Gastrocnemius medialis (tissue), 4 donors: ENCODE data around the gene EXD3. TPM values are rescaled to one million over a fixed set of nuclear protein-coding genes. Genes with fewer than 3 reads are reported as not detected.
A peak's percentile ranks its signal among the peaks of the same experiment; 100 is the strongest.

Experiments used
- ATAC-seq, 2 donors: fragments of 150-250 bp; one replicate each; pipeline ENCODE4 v1.9.1; 2016
- DNase-seq, 2 donors: peaks; one replicate each; pipeline ENCODE4 v3.0.0-alpha.2; 2019
- H3K27ac ChIP-seq, 4 donors: fragments of 200-600 bp; sonication (generic); 1 replicate in 1 of 4; 2 replicates in 3 of 4; pipeline ENCODE4 v1.5.1; 2016 to 2018; ENCODE audit warnings: mild to moderate bottlenecking in 2 of 4, moderate library complexity in 1 of 4
- H3K27me3 ChIP-seq, 3 donors: fragments of 200-600 bp; sonication (generic) in 2 of 3; 1 replicate in 1 of 3; 2 replicates in 2 of 3; pipeline versions ENCODE4 v1.5.1 to v1.6.0; 2016 to 2019; ENCODE audit warnings: mild to moderate bottlenecking in 1 of 3, moderate library complexity in 1 of 3
- H3K36me3 ChIP-seq, 2 donors: fragments of 200-600 bp; sonication (generic) in 1 of 2; one replicate each; pipeline ENCODE4 v1.5.1; 2017 to 2018
- H3K4me1 ChIP-seq, 2 donors: fragments of 200-600 bp; sonication (generic) in 1 of 2; one replicate each; pipeline ENCODE4 v1.5.1; 2016 to 2017; ENCODE audit warnings: mild to moderate bottlenecking in 2 of 2
- H3K4me3 ChIP-seq, 4 donors: fragments of 200-600 bp; sonication (generic) in 3 of 4; 1 replicate in 1 of 4; 2 replicates in 3 of 4; pipeline ENCODE4 v1.5.1; 2016 to 2019; ENCODE audit warnings: mild to moderate bottlenecking in 2 of 4
- H3K9me3 ChIP-seq, 3 donors: fragments of 200-600 bp; sonication (generic) in 2 of 3; 1 replicate in 1 of 3; 2 replicates in 2 of 3; pipeline ENCODE4 v1.5.1; 2016 to 2019
- POLR2A ChIP-seq, 2 donors: fragments of 450-650 bp; IDR thresholded peaks; one replicate each; pipeline ENCODE4 v1.6.1; 2017; ENCODE audit warnings: antibody characterized with exemption in 2 of 2, mild to moderate bottlenecking in 2 of 2, moderate library complexity in 2 of 2
- in situ Hi-C, 4 donors: fragments of 200-750 bp; cut with MboI; loops; one replicate each; pipeline versions ENCODE4 v1.15.0 to v1.8.0; 2017; ENCODE audit warnings: low sequenced_read_pairs in 4 of 4
- intact Hi-C: fragments of 100-400 bp; cut with DNase I; formaldehyde crosslinking; loops from one replicate; pipeline ENCODE4 v1.15.1; 2023; ENCODE audit warnings: low total_unique reads
- total RNA-seq, 4 donors: library from RNA; depleted of rRNA; stranded (reverse); fragments of >200 nt; gene quantifications; one replicate each; pipeline versions ENCODE4 v1.1.0 to v1.2.3, GENCODE V29; 2016
- TF ChIP-seq, protein P1 (sequence below), 5 experiments: fragments of 450-650 bp in 3 of 5; fragments of 200-600 bp in 2 of 5; sonication (generic) in 2 of 5; IDR thresholded peaks in 4 of 5; conservative IDR thresholded peaks in 1 of 5; 1 replicate in 4 of 5; 2 replicates in 1 of 5; pipeline ENCODE4 v1.5.1; 2016 to 2019; ENCODE audit warnings: antibody characterized with exemption in 5 of 5, mild to moderate bottlenecking in 3 of 5, moderate library complexity in 3 of 5

EXD3 gene
- total RNA-seq, 4 donors from 2014 or later: 4.8 to 12.5 (median 6.4) TPM

- Histone ChIP-seq H3K27me3 (peaks cover 28 to 43% (median 36%) of the 10 kb centered on the region in 3 donors), H3K9me3 (no peaks in the 10 kb centered on the region), H3K27ac (no peak overlapping the region), H3K36me3 (no peaks in the 10 kb centered on the region), H3K4me1 (peaks cover 0 to 8% of the 10 kb centered on the region in 2 donors), H3K4me3 (no peak overlapping the region)
- TF ChIP-seq, protein P1, sequence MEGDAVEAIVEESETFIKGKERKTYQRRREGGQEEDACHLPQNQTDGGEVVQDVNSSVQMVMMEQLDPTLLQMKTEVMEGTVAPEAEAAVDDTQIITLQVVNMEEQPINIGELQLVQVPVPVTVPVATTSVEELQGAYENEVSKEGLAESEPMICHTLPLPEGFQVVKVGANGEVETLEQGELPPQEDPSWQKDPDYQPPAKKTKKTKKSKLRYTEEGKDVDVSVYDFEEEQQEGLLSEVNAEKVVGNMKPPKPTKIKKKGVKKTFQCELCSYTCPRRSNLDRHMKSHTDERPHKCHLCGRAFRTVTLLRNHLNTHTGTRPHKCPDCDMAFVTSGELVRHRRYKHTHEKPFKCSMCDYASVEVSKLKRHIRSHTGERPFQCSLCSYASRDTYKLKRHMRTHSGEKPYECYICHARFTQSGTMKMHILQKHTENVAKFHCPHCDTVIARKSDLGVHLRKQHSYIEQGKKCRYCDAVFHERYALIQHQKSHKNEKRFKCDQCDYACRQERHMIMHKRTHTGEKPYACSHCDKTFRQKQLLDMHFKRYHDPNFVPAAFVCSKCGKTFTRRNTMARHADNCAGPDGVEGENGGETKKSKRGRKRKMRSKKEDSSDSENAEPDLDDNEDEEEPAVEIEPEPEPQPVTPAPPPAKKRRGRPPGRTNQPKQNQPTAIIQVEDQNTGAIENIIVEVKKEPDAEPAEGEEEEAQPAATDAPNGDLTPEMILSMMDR (IDR thresholded peaks at IDR 0.05 in 4 of 5, conservative IDR thresholded peaks at IDR 0.05 in 1 of 5): no peak
- TF ChIP-seq POLR2A (IDR thresholded peaks at IDR 0.05): no peak
- no peak for DNase-seq
- ATAC-seq: no peak
- in situ Hi-C loops (no loop called here), intact Hi-C loops (no loop called here)
These were observed 15.0 kb upstream of the EXD3 start for GRCh38 chr9:137437691-137438590.

GRCh38 chr9:137436761-137437600, 14.0 kb upstream of the EXD3 start:
- intact Hi-C loops: no loop called here
- H3K9me3 ChIP-seq: no peaks in the 10 kb centered on the region
- H3K36me3 ChIP-seq: no peaks in the 10 kb centered on the region
- peaks cover 25 to 33% (median 27%) of the 10 kb centered on the region in 3 donors for H3K27me3 ChIP-seq
- no peak overlapping the region for H3K4me3 ChIP-seq
- in situ Hi-C loops: no loop called here
- no peak overlapping the region for H3K27ac ChIP-seq
- H3K4me1 ChIP-seq: peaks cover 0 to 8% of the 10 kb centered on the region in 2 donors
- ATAC-seq (no peak), DNase-seq (no peak)
- no peak for TF ChIP-seq POLR2A (IDR thresholded peaks at IDR 0.05)
- TF ChIP-seq, protein P1 (IDR thresholded peaks at IDR 0.05 in 4 of 5, conservative IDR thresholded peaks at IDR 0.05 in 1 of 5): no peak

DNA sequence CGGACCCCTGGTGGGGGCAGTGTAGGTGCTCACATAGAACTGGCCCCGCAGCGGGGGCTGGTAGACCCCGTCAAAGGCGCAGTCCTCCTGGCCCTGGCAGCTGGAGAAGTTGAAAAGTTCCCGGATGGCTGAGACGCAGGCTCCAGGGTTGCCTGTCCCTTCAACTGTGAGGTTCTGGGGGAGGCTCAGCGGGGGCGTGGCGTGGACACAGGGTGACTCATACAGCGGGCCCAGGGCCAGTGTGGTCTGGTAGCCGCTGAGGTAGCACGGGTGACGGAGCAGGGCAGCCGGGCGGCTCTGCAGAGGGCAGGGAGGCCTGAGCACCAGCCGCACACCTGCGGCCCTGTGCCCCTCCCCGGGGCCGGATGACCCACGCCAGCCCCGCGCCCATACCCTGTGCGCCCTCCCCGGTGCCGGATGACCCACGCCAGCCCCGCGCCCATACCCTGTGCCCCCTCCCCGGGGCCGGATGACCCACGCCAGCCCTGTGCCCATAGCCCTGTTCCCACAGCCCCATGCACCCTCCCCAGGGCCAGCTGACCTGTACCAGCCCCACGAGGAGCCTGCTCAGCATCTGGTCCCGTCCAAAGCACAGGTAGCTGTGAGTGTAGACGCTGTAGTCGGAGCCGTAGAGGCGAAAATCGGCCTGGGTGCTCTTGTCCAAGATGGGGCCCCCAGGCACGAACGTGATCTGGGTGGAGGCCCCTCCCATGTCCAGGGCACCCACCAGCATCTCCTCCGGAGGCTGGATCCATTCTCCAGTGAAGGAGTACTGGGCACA, 13.2 kb upstream of the EXD3 start:
- no peaks in the 10 kb centered on the region for H3K36me3 ChIP-seq
- H3K4me1 ChIP-seq: peaks cover 0 to 8% of the 10 kb centered on the region in 2 donors
- TF ChIP-seq, protein P1 (IDR thresholded peaks at IDR 0.05 in 4 of 5, conservative IDR thresholded peaks at IDR 0.05 in 1 of 5): no peak
- TF ChIP-seq POLR2A (IDR thresholded peaks at IDR 0.05): no peak
- intact Hi-C loops (no loop called here), in situ Hi-C loops (no loop called here)
- H3K9me3 ChIP-seq: no peaks in the 10 kb centered on the region
- peak in 1 of 2 donors; percentile 74 for DNase-seq
- peak; percentile 52 to 78 for ATAC-seq
- H3K27me3 ChIP-seq: peaks cover 18 to 25% (median 20%) of the 10 kb centered on the region in 3 donors
- no peak overlapping the region for H3K4me3 ChIP-seq
- H3K27ac ChIP-seq: no peak overlapping the region

- no peak for ATAC-seq
- intact Hi-C loops (no loop called here), in situ Hi-C loops (no loop called here)
- H3K9me3 ChIP-seq: no peaks in the 10 kb centered on the region
- no peaks in the 10 kb centered on the region for H3K36me3 ChIP-seq
- TF ChIP-seq POLR2A (IDR thresholded peaks at IDR 0.05): no peak
- TF ChIP-seq, protein P1 (IDR thresholded peaks at IDR 0.05 in 4 of 5, conservative IDR thresholded peaks at IDR 0.05 in 1 of 5): no peak
- H3K27ac ChIP-seq: no peak overlapping the region
- H3K27me3 ChIP-seq: peaks cover 18 to 24% (median 23%) of the 10 kb centered on the region in 3 donors
- H3K4me1 ChIP-seq: peaks cover 0 to 8% of the 10 kb centered on the region in 2 donors
- DNase-seq: no peak
- no peak overlapping the region for H3K4me3 ChIP-seq
These were observed 12.5 kb upstream of the EXD3 start for GRCh38 chr9:137435381-137435891.
